ENCODE data around the gene CPSF6.
"Not testable (repeated sequence)": the region's sequence is repeated elsewhere in the genome, so short reads cannot be mapped to it uniquely, and the experiment has no call there.

CPSF6 gene

GRCh38 chr12:69239352-69239921 is at the start of gene CPSF6:
TSS of gene CPSF6 (plus strand) at chr12:69239569. CDS start at chr12:69239647, 78 bp downstream.
- DNase-seq: peak; percentile 75

- no peak for DNase-seq
Measured at GRCh38 chr12:69196302-69197288, 42.8 kb upstream of the CPSF6 start.

- DNase-seq: not testable (repeated sequence)
Measured at GRCh38 chr12:69199976-69200375, 39.4 kb upstream of the CPSF6 start.

GRCh38 chr12:69204191-69204590 is 35.2 kb upstream of the CPSF6 start:
- no peak for DNase-seq

DNA sequence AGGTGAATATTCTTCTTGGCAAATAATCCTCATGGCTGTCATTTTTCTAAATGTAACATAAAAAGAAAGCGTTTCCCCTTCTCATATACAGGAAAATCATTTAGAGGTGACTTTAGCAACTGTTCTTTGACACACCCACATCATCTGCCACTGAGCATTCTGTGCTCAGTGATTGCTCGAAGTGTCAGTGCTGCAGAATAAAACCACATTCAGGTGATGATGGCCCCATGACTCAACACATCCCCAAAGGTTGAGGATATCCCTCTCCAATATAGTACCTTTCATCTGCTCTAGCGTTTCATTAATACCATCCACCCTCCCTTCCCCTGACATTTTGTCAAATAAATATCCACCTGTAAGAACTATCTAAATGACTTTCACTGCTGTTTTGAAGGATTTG is 28.7 kb upstream of the CPSF6 start:
- no peak for DNase-seq

DNA sequence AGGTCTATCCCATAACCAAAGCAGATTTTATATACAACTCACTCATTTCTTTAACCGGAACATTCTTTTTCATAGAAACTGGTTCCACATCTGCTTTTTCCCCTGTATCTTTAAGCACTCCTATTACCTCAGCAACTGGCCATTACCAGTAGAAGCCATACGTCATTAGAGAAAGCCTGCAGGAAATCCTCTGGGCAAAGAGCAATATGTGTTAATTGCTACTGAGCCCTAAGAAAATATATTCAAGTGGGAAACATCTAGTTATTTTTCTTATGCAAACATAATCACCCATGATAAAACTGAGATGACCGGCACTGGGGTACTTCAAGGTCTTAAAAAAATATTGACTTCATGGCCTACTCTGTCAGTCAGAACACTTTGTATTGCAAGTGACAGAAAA is 28.2 kb upstream of the CPSF6 start:
- no peak for DNase-seq

DNA sequence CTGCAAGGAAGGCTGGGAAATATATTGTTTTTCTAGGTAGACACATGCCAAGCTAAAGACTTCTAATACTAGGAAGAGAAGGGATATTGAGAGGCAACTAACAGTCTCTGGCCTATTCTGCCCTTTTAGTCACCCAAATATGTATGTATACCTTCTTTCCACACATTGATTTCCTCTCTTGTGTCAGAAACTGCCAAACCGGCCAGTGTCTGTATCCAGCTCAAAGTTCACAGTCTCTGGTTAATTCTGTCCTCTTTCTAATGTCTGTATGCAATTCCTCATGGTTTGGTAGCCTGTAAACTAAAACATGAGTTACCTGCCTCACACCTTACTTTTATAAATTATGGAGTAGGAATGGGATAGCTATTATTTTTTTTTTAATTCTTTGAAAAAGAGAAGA is 25.2 kb upstream of the CPSF6 start:
- DNase-seq: no peak

- DNase-seq: no peak
Measured at GRCh38 chr12:69225251-69225910, 14.0 kb upstream of the CPSF6 start.

DNA sequence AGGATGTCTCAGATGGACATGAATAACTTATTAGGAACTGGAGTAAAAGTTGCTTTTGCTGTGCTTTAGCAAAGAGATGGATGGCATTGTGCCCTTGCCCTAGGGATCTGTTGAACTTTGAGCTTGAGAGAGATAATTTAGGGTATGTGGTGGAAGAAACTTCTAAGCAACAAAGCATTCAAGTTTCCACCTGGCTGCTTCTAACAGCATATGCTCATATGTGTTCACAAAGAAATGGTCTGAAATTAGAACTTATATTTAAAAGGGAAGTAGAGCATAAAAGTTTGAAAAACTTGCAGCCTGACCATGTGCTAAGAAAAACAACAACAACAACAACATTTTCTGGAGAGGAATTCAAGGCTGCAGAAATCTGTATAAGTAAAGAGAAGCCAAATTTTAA is 7.9 kb upstream of the CPSF6 start:
- no peak for DNase-seq

- DNase-seq: no peak
Measured at GRCh38 chr12:69238589-69239351, 599 bp upstream of the CPSF6 start.

GRCh38 chr12:69239922-69240630 is 707 bp downstream of the CPSF6 start:
- no peak for DNase-seq

GRCh38 chr12:69240631-69240995 is 1.2 kb downstream of the CPSF6 start:
- peak; percentile 14 for DNase-seq

DNA sequence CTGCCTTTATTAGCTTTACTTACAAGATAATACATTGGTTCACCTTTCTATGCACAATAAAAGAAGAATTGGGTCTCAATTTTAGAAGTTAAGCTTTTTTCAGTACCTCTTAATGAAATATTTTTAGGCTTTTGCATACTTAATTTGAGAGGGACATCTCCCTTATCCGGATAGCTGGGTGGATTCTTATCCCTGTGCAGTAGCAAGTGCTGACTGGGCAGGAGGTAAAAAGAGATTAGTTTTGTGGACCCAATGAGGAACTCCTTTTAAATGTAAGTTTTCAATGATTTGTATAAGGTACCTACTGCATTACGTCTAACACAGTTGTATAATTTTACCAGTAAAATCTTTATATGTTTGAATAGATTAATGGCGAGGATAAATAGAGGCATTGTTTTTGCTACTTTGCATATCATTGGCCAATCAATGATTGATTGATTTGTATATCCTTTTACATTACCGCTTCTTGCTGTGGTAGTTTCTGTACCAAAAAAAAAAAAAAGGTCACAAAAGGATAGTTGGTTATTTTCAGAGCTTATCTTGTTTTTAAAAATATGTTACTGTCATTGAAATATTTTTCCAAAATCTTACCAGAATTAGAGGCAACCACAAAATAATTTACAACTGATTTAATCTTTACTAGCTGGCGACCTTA is 2.2 kb downstream of the CPSF6 start:
- DNase-seq: no peak

- DNase-seq: no peak
Measured at GRCh38 chr12:69243099-69244084, 4.0 kb downstream of the CPSF6 start.

GRCh38 chr12:69247268-69248018 is 8.1 kb downstream of the CPSF6 start:
- no peak for DNase-seq

DNA sequence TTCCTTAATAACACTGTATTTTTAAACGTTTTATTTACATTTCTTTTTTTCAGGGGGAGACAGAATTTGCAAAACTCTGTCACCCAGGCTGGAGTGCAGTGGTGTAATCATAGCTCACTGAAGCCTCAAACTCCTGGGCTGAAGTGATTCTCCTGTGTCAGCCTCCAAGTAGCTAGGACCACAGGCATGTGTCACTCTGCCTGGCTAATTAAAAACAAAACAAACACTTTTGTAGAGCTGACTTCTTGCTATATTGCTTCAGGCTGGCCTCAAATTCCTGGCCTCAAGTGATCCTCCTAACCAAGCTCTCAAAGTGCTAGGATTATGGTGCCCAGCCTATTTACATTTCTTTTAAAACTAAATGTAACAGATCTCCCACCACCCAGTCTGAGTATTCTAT is 12.7 kb downstream of the CPSF6 start:
- DNase-seq: no peak

DNA sequence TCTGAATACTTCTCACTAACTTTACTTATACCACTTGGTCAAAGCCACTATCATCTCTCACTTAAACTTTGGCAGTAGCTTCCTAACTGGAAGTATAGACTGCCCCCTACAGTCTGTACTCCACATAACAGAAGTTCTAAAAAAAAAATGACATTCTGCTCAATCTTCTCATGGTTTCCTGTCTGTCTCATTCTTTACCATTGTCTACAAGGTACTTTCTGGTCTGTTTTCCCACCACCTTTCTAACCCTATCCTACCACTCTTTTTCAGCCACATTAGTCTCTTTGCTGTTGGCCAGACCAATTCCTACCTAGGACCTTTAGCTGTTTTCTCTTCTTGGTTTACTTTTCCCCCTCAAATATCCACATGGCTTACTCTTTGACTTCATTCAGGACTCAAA is 14.7 kb downstream of the CPSF6 start:
- peak; percentile 17 for DNase-seq

GRCh38 chr12:69254862-69255261 is 15.5 kb downstream of the CPSF6 start:
- no peak for DNase-seq

- no peak for DNase-seq
Measured at GRCh38 chr12:69258655-69259054, 19.3 kb downstream of the CPSF6 start.

Data from NCI-H1694 treated with DMSO at 0.1 percent for 48 hours (cell line).